Keratinocyte (primary cell): ENCODE data around the gene UMODL1. TPM values are rescaled to one million over a fixed set of nuclear protein-coding genes. Genes with fewer than 3 reads are reported as not detected.

ENCODE experiments used
- DNase-seq: peaks from one replicate; pipeline ENCODE4 v3.0.0-alpha.2; 2011; ENCODE audit warnings: low read depth, missing footprints, low spot score
- FAIRE-seq: peaks from 2 replicates; lab custom pipeline; 2011; peaks lifted over from hg19 to GRCh38; lab: Jason Lieb, UNC
- H2AFZ ChIP-seq: 2 replicates; pipeline ENCODE4 v1.6.0; 2012; ENCODE audit warnings: low read length, control low read depth, inconsistent platforms; ENCODE audit not compliant: control insufficient read depth
- H3K27ac ChIP-seq: 2 replicates; pipeline ENCODE4 v1.5.1; 2011; ENCODE audit warnings: low read length; ENCODE audit not compliant: control insufficient read depth, insufficient read depth
- H3K27me3 ChIP-seq: 3 replicates; pipeline ENCODE4 v1.6.0; 2011; ENCODE audit warnings: low read length; ENCODE audit not compliant: control insufficient read depth, insufficient read depth; ENCODE audit errors: extremely low read depth
- H3K36me3 ChIP-seq, 2 experiments: 2 replicates in 1 of 2; 3 replicates in 1 of 2; pipeline ENCODE4 v1.5.1; 2011; ENCODE audit warnings: low read length in 2 of 2, mild to moderate bottlenecking in 1 of 2; ENCODE audit not compliant: control insufficient read depth in 2 of 2, insufficient read depth in 2 of 2; ENCODE audit errors: extremely low read depth in 1 of 2
- H3K4me1 ChIP-seq: 3 replicates; pipeline ENCODE4 v1.5.1; 2011; ENCODE audit warnings: low read length; ENCODE audit not compliant: control insufficient read depth, insufficient read depth; ENCODE audit errors: extremely low read depth
- H3K4me2 ChIP-seq: 3 replicates; pipeline ENCODE4 v1.6.0; 2011; ENCODE audit warnings: low read depth, low read length; ENCODE audit not compliant: control insufficient read depth, insufficient read depth; ENCODE audit errors: extremely low read depth
- H3K4me3 ChIP-seq, 3 experiments: fragments of 200-600 bp in 1 of 3; sonication (generic) in 1 of 3; 2 replicates in 2 of 3; 3 replicates in 1 of 3; pipeline ENCODE4 v1.5.1; 2011 to 2016; ENCODE audit warnings: low read length in 3 of 3, mild to moderate bottlenecking in 3 of 3, control low read depth in 2 of 3, inconsistent platforms in 1 of 3, low read depth in 1 of 3, mixed read lengths in 1 of 3, mixed run types in 1 of 3, moderate library complexity in 1 of 3; ENCODE audit not compliant: control insufficient read depth in 2 of 3, insufficient read depth in 2 of 3; ENCODE audit errors: extremely low read depth in 1 of 3
- H3K79me2 ChIP-seq: 2 replicates; pipeline ENCODE4 v1.6.0; 2012; ENCODE audit warnings: low read length; ENCODE audit not compliant: control insufficient read depth, insufficient read depth
- H3K9ac ChIP-seq: 3 replicates; pipeline ENCODE4 v1.6.0; 2011; ENCODE audit warnings: low read length; ENCODE audit not compliant: control insufficient read depth, insufficient read depth; ENCODE audit errors: extremely low read depth
- H3K9me1 ChIP-seq: 3 replicates; pipeline ENCODE4 v1.6.0; 2011; ENCODE audit warnings: low read length; ENCODE audit not compliant: control insufficient read depth, insufficient read depth; ENCODE audit errors: extremely low read depth
- H3K9me3 ChIP-seq: 2 replicates; pipeline ENCODE4 v1.5.1; 2012; ENCODE audit warnings: low read depth, low read length; ENCODE audit not compliant: control insufficient read depth
- H4K20me1 ChIP-seq: 3 replicates; pipeline ENCODE4 v1.6.0; 2011; ENCODE audit warnings: low read length; ENCODE audit not compliant: control insufficient read depth, insufficient read depth; ENCODE audit errors: extremely low read depth
- EZH2 ChIP-seq: IDR thresholded peaks from one replicate; pipeline ENCODE4 v1.6.1; 2012; ENCODE audit warnings: inconsistent platforms, mild to moderate bottlenecking, low read length, moderate library complexity
- dilution Hi-C: fragments of 300-500 bp; cut with MboI; formaldehyde crosslinking; loops from one replicate; pipeline ENCODE4 v1.7.0; 2020; ENCODE audit warnings: low sequenced_read_pairs; ENCODE audit not compliant: extremely low pct_ligation_motif_present
- polyA plus RNA-seq, 5 experiments: library from polyadenylated mRNA; depleted of rRNA in 3 of 5; stranded (reverse) in 3 of 5; stranded (forward) in 1 of 5; unstranded in 1 of 5; fragments of >200 nt; gene quantifications; 1 replicate in 1 of 5; 2 replicates in 3 of 5; 3 replicates in 1 of 5; pipeline versions ENCODE4 v1.2.1 to v1.2.3, GENCODE V29; 2011 to 2012; ENCODE audit warnings: missing spikeins in 2 of 5, low read depth in 1 of 5, low replicate concordance in 1 of 5
- TF ChIP-seq, protein P1 (sequence below), 3 experiments: IDR thresholded peaks in 1 of 3; conservative IDR thresholded peaks in 1 of 3; optimal IDR thresholded peaks in 1 of 3; 2 replicates in 2 of 3; 3 replicates in 1 of 3; pipeline versions ENCODE3 to v1.5.1; 2011; ENCODE audit warnings: low read length in 3 of 3, mild to moderate bottlenecking in 3 of 3, moderate library complexity in 2 of 3, control low read depth in 1 of 3, inconsistent platforms in 1 of 3; ENCODE audit not compliant: insufficient read depth in 2 of 3; ENCODE audit errors: extremely low read depth in 1 of 3

UMODL1 gene
- polyA plus RNA-seq, 1 donor (not counting 4 experiments of a cell fraction or from before 2014, with no cell fraction given): 0.03 TPM

DNA sequence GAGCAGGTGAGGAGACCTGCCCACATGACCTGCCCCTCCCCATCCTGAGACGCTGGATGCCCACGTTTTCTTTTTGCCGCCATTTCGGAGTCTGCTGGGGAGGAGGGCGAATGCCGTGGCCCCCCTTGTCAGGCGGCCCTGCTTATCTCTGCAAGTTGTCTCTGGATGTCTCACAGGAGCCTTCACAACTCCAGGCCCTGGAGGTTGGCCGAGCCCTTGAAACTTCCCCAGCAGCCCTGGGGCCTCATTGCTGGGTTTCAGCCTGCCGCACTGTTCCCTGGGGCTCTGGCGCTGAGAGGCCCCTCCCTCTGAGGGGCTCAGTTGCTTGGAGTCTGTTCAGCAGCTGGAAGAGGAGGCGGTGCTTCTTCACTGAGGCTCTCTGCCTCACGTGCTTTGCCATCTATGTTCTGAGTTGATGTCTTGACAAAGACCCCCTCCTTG lies 31.2 kb upstream of the UMODL1 start:
- Histone ChIP-seq H4K20me1 (no peaks in the 10 kb centered on the region), H3K9ac (peak overlapping the region; percentile 55), H3K9me3 (no peaks in the 10 kb centered on the region), H3K4me1 (peaks cover 41% of the 10 kb centered on the region), H3K27me3 (no peaks in the 10 kb centered on the region), H3K79me2 (no peaks in the 10 kb centered on the region), H3K4me2 (peak overlapping the region; percentile 57), H2AFZ (peak overlapping the region; percentile 50), H3K4me3 (no peak overlapping the region), H3K27ac (peak overlapping the region; percentile 74), H3K36me3 (no peaks in the 10 kb centered on the region), H3K9me1 (no peaks in the 10 kb centered on the region)
- no peak for TF ChIP-seq EZH2
- TF ChIP-seq, protein P1, sequence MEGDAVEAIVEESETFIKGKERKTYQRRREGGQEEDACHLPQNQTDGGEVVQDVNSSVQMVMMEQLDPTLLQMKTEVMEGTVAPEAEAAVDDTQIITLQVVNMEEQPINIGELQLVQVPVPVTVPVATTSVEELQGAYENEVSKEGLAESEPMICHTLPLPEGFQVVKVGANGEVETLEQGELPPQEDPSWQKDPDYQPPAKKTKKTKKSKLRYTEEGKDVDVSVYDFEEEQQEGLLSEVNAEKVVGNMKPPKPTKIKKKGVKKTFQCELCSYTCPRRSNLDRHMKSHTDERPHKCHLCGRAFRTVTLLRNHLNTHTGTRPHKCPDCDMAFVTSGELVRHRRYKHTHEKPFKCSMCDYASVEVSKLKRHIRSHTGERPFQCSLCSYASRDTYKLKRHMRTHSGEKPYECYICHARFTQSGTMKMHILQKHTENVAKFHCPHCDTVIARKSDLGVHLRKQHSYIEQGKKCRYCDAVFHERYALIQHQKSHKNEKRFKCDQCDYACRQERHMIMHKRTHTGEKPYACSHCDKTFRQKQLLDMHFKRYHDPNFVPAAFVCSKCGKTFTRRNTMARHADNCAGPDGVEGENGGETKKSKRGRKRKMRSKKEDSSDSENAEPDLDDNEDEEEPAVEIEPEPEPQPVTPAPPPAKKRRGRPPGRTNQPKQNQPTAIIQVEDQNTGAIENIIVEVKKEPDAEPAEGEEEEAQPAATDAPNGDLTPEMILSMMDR (optimal IDR thresholded peaks at IDR 0.05 in 1 of 3, IDR thresholded peaks at IDR 0.05 in 1 of 3, conservative IDR thresholded peaks at IDR 0.05 in 1 of 3; ENCODE audit: extremely low read depth in 1 of 3, insufficient read depth in 2 of 3, low read length in 3 of 3): no peak
- DNase-seq (no peak), FAIRE-seq (no peak)
- dilution Hi-C loops: no loop called here

DNA sequence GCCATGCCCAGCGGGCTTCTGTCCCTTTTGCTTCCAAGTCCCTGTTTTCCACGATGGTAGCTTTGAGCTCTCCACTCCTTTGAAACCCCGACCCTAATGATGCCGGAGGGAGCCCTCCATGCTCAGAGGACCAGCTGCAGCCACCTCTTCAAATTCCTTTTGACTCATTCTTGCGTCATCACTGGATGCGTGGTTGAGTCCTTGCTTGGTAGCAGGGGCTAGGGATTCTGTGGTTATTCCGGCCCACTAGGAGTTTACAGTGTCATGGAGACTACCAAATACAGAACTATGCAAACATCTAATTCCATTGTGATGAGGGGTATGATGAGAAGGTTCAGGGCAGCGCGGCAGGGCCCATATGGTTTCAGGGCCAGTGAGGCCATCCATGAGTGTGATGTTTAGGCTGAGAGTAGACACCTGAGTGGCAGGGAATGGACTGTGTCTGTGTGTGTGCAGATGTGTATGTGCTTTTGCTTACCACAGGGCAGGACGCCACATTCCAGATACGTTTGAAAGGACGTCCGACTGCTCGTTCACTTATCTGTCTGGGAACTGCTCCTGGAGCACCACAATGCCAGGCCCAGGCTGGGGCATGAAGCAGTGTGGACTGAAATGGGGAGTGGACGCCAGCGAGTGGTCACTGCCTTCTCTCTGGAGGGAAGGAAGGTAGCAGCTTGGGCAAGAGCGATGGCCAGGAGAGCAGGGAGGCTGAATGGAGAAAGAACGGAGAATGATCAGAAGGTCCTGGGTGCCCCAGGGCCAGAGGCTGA lies 30.5 kb upstream of the UMODL1 start:
- H3K9ac ChIP-seq: peak overlapping the region; percentile 60
- FAIRE-seq (peak; percentile 96), DNase-seq (peak; percentile 92)
- H2AFZ ChIP-seq: peak overlapping the region; percentile 50
- no peaks in the 10 kb centered on the region for H3K79me2 ChIP-seq
- H3K4me2 ChIP-seq: peak overlapping the region; percentile 57
- H3K27me3 ChIP-seq: no peaks in the 10 kb centered on the region
- H3K27ac ChIP-seq: peak overlapping the region; percentile 74
- no peak overlapping the region for H3K4me3 ChIP-seq
- no peaks in the 10 kb centered on the region for H4K20me1 ChIP-seq
- no peaks in the 10 kb centered on the region for H3K36me3 ChIP-seq
- no peaks in the 10 kb centered on the region for H3K9me1 ChIP-seq
- H3K4me1 ChIP-seq: peaks cover 41% of the 10 kb centered on the region
- H3K9me3 ChIP-seq: no peaks in the 10 kb centered on the region
- TF ChIP-seq EZH2: no peak
- TF ChIP-seq, protein P1 (optimal IDR thresholded peaks at IDR 0.05 in 1 of 3, IDR thresholded peaks at IDR 0.05 in 1 of 3, conservative IDR thresholded peaks at IDR 0.05 in 1 of 3; ENCODE audit: extremely low read depth in 1 of 3, insufficient read depth in 2 of 3, low read length in 3 of 3): no peak
- dilution Hi-C loops: no loop called here
